ENCODE data around the gene ALDH7A1. TPM values are rescaled to one million over a fixed set of nuclear protein-coding genes. Genes with fewer than 3 reads are reported as not detected.
"Not testable (repeated sequence)": the region's sequence is repeated elsewhere in the genome, so short reads cannot be mapped to it uniquely, and the experiment has no call there.

ALDH7A1 gene
- total RNA-seq, 2 donors from 2014 or later = 11.3 to 12.4 TPM

- peaks cover 0 to 4% of the 10 kb centered on the region in 2 donors for H3K9me3 Mint-ChIP-seq
- peak within 1 kb of the TSS; percentile 84 to 97 for H3K27ac Mint-ChIP-seq
- peak; percentile 83 for DNase-seq (ENCODE audit: low spot score in 2 of 2)
- peaks cover 11 to 16% of the 10 kb centered on the region in 2 donors for H3K36me3 Mint-ChIP-seq
- ATAC-seq = peak; percentile 93 to 95
These were observed 5.9 kb upstream of the ALDH7A1 start, which contains the start of gene PHAX for GRCh38 chr5:126600631-126601511. Gene PHAX (plus strand): TSS chr5:126600947. CDS start chr5:126600963, 16 bp downstream.

DNA sequence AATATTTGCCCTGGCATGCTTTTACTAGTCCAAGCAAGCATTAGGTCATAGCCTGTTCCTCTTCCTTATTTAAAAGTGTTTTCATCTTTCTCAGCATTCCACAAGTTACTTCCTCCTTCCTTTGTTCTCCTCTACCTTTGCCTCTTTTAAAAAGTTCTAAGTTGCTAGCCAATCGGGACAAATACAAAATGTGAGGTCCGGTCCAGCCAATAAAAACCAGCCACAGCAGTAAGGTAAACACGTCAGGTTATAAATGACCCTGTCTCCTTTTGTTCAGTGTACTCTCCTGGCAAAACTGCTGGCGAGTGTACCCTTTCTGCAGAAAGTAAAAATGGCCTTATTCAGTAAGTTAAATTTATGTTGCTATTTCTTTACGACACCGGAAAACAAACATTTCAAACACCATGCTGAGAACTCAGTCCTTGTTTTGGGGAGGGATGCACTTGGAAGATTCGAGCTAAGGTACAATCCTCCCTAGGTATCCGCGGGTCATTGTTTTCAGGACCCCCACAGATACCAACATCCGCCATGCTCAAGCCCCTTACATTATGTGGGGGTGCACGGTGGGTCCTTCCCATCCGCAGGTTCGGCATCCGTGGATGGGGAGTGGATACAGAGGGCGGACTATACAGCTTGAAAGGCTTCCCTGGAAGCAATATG, 5.1 kb upstream of the ALDH7A1 start:
- Mint-ChIP-seq H3K27ac (peak overlapping the region; percentile 84 to 86), H3K36me3 (peaks cover 11 to 16% of the 10 kb centered on the region in 2 donors)
- DNase-seq (ENCODE audit: low spot score in 2 of 2); H3K9me3 Mint-ChIP-seq; ATAC-seq: not testable (repeated sequence)

- peaks cover 0 to 4% of the 10 kb centered on the region in 2 donors for H3K9me3 Mint-ChIP-seq
- peaks cover 11 to 16% of the 10 kb centered on the region in 2 donors for H3K36me3 Mint-ChIP-seq
- DNase-seq (ENCODE audit: low spot score in 2 of 2) = no peak
- peak overlapping the region in 1 of 2 donors; percentile 84 for H3K27ac Mint-ChIP-seq
- ATAC-seq = no peak
These were observed 4.5 kb upstream of the ALDH7A1 start for GRCh38 chr5:126599499-126599898.

GRCh38 chr5:126597156-126597555, 2.1 kb upstream of the ALDH7A1 start:
- H3K9me3 Mint-ChIP-seq = peaks cover 0 to 4% of the 10 kb centered on the region in 2 donors
- DNase-seq (ENCODE audit: low spot score in 2 of 2) = no peak
- no peak for ATAC-seq

GRCh38 chr5:126595486-126596083, 566 bp upstream of the ALDH7A1 start:
- no peak overlapping the region for H3K27ac Mint-ChIP-seq

More at GRCh38 chr5:126597156-126597555, 2.1 kb upstream of the ALDH7A1 start:
- Mint-ChIP-seq H3K27ac (no peak overlapping the region), H3K36me3 (peaks cover 0 to 6% of the 10 kb centered on the region in 2 donors)

DNA sequence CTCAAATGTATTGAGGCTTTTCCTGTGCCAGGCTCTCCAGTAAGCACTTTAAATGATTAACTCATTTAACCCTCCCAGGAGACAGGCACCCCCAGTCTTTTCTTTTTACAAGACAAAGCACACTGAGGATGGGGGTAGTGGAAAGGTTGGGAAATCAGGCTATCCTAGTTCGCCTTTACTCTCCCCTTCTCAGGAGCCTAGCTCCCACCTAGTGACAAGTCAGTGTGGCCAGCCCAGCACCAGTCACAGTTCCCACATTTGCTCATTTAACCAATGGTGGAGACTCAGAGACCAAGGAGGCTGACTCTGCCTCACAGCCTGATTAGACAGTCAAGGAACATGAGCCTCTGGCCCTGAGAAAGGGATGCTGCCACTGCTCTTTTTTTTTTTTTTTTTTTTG, 3.5 kb downstream of the ALDH7A1 start:
- Mint-ChIP-seq H3K36me3 (no peaks in the 10 kb centered on the region), H3K27ac (no peak overlapping the region), H3K9me3 (peaks cover 0 to under 1% of the 10 kb centered on the region in 2 donors)
- DNase-seq (ENCODE audit: low spot score in 2 of 2) (no peak), ATAC-seq (no peak)

More at GRCh38 chr5:126595486-126596083, 566 bp upstream of the ALDH7A1 start:
- H3K9me3 Mint-ChIP-seq = peaks cover 0 to 4% of the 10 kb centered on the region in 2 donors
- H3K36me3 Mint-ChIP-seq = peaks cover 0 to 6% of the 10 kb centered on the region in 2 donors
- DNase-seq (ENCODE audit: low spot score in 2 of 2) (no peak), ATAC-seq (peak in 1 of 2 donors; percentile 2)

GRCh38 chr5:126589536-126590297, 5.3 kb downstream of the ALDH7A1 start:
- DNase-seq (ENCODE audit: low spot score in 2 of 2) = no peak
- no peaks in the 10 kb centered on the region for H3K36me3 Mint-ChIP-seq
- H3K27ac Mint-ChIP-seq = no peak overlapping the region
- ATAC-seq = no peak
- no peaks in the 10 kb centered on the region for H3K9me3 Mint-ChIP-seq

DNA sequence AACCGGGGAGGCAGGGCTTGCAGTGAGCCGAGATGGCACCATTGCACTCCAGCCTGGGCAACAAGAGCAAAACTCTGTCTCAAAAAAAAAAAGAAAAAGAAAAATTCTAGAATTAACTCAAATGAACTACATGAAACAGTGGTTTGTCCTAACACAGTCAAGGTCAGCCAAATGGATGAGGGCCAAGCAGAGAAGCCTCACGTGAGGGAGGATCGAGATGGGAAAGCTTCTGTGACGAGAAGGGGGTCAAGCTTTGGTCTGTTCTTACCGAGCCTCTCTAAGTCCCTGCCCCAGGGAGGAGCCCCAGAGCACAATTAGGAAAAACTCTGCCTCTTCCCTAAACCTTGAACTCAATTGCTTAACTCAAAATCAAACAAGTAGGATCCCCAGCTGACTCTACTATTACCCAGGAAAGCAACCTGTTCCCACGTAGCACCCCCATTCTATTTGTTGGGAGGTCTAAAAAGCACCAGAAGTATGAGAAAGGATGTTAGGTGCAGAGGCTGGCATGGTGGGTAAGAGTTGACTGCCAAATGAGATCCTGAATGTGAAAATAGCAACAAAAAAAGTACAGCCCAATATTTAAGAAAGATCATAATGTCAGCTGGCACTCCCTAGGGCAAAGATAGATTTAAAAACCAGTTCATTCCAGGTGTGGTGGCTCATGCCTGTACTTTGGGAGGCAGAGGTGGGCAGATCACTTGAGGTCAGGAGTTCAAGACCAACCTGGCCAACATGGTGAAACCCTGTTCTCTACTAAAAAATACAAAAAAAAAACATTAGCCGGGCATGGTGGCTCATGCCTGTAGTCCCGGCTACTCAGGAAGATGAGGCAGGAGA, 7.2 kb downstream of the ALDH7A1 start:
- H3K36me3 Mint-ChIP-seq = no peaks in the 10 kb centered on the region
- ATAC-seq (no peak), DNase-seq (ENCODE audit: low spot score in 2 of 2) (no peak)
- no peak overlapping the region for H3K27ac Mint-ChIP-seq
- no peaks in the 10 kb centered on the region for H3K9me3 Mint-ChIP-seq

DNA sequence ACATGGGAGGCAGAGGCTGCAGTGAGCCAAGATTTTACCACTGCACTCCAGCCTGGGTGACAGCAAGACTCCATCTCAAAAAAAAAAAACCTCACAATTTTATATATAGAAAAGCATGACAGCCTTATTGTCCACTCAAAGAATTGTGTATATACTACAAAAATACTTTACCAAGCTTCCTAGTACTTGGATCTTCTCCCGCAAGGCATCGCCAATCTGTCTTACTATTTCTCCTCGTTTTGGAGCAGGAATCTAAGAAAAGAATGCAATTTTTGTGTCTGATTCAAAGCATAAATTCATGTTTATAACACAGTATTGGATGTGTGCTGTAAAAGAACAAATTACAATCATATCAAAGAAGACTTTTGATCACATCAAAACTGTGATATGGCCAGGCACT, 11.3 kb downstream of the ALDH7A1 start:
- Mint-ChIP-seq H3K27ac (no peak overlapping the region), H3K36me3 (no peaks in the 10 kb centered on the region), H3K9me3 (no peaks in the 10 kb centered on the region)
- no peak for ATAC-seq
- no peak for DNase-seq (ENCODE audit: low spot score in 2 of 2)

GRCh38 chr5:126579716-126580115, 15.3 kb downstream of the ALDH7A1 start:
- Mint-ChIP-seq H3K36me3 (no peaks in the 10 kb centered on the region), H3K27ac (no peak overlapping the region), H3K9me3 (no peaks in the 10 kb centered on the region)
- DNase-seq (ENCODE audit: low spot score in 2 of 2) (no peak), ATAC-seq (no peak)

DNA sequence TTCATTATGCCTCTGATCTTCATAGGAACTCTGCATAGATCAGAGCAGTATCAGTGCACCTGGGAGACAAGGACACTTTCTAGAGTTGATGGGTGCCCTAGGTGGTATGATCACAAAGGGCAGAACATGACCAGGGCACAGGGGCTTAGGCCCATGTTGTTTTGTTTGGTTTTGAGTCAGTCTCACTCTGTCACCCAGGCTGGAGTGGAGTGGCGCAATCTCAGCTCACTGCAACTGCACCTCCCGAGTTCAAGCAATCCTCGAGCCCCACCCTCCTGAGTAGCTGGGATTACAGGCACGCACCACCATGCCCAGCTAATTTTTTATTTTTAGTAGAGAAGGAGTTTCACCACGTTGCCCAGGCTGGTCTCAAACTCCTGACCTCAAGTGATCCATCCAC, 17.6 kb downstream of the ALDH7A1 start:
- no peak for DNase-seq (ENCODE audit: low spot score in 2 of 2)
- no peaks in the 10 kb centered on the region for H3K9me3 Mint-ChIP-seq
- no peak overlapping the region for H3K27ac Mint-ChIP-seq
- H3K36me3 Mint-ChIP-seq = no peaks in the 10 kb centered on the region
- ATAC-seq = no peak

GRCh38 chr5:126576974-126577373, 18.0 kb downstream of the ALDH7A1 start:
- H3K27ac Mint-ChIP-seq = no peak overlapping the region
- DNase-seq (ENCODE audit: low spot score in 2 of 2) = no peak
- no peaks in the 10 kb centered on the region for H3K9me3 Mint-ChIP-seq
- ATAC-seq = no peak
- H3K36me3 Mint-ChIP-seq = no peaks in the 10 kb centered on the region

DNA sequence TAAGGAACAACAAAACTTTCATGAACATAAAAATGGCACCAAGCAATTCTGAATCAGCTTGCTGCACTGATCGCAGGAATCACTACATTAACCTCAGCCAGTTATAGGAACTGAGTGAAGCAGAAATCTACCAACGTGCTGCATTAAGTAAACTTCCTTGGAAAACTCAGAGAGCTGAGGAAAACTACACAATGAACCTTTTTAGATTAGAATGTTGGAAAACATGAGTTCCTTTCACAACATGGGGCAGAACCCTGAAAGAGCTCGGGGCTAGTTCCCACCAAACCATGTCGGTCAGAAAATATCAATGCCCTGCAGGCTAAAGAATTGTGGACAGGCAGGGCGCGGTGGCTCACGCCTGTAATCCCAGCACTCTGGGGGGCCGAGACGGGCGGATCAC, 19.4 kb downstream of the ALDH7A1 start:
- DNase-seq (ENCODE audit: low spot score in 2 of 2) = no peak
- no peaks in the 10 kb centered on the region for H3K36me3 Mint-ChIP-seq
- ATAC-seq = no peak
- H3K9me3 Mint-ChIP-seq = no peaks in the 10 kb centered on the region
- no peak overlapping the region for H3K27ac Mint-ChIP-seq

DNA sequence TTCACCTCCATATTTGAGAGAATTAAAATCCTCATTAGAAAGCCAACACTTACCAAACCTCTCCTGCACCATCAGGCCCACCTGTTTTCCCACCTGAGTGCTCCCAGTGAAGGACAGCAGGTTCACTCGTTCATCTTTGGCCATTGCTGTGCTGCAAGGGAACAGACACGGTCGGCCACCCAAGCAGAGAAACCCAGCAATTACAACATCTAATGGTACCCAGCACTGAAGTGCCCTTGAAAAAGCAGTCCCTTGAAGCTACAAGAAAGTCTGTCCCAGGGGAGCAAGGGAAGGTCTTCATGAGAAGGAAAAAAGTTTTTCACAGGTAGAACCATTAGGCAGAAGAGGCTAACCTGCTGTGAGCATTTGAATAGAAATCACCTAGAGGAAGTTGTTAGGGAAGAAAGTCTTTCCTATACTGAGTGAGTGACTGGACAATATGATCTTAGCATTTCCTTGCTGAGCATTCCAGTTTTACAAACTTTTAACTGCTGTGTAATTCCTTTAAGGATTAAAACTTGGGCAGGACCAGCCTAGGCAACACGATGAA, 26.7 kb downstream of the ALDH7A1 start:
- no peak overlapping the region for H3K27ac Mint-ChIP-seq
- no peak for ATAC-seq

GRCh38 chr5:126562823-126563222, 32.2 kb downstream of the ALDH7A1 start:
- H3K36me3 Mint-ChIP-seq = no peaks in the 10 kb centered on the region
- DNase-seq (ENCODE audit: low spot score in 2 of 2) (no peak), ATAC-seq (peak in 1 of 2 donors; percentile 34)
- H3K9me3 Mint-ChIP-seq = no peaks in the 10 kb centered on the region
- H3K27ac Mint-ChIP-seq = no peak overlapping the region

More for the DNA sequence above, 26.7 kb downstream of the ALDH7A1 start:
- H3K36me3 Mint-ChIP-seq = no peaks in the 10 kb centered on the region
- DNase-seq (ENCODE audit: low spot score in 2 of 2) = no peak
- no peaks in the 10 kb centered on the region for H3K9me3 Mint-ChIP-seq

Measured in activated naive CD4-positive, alpha-beta T cell treated with anti-CD3 and anti-CD28 coated beads, Interleukin-2, amount 50 U/mL, for 72 hours (primary cell).